ENCODE results near the gene FRAT2.
A peak's percentile ranks its signal among the peaks of the same experiment; 100 is the strongest.

Gene FRAT2

DNA sequence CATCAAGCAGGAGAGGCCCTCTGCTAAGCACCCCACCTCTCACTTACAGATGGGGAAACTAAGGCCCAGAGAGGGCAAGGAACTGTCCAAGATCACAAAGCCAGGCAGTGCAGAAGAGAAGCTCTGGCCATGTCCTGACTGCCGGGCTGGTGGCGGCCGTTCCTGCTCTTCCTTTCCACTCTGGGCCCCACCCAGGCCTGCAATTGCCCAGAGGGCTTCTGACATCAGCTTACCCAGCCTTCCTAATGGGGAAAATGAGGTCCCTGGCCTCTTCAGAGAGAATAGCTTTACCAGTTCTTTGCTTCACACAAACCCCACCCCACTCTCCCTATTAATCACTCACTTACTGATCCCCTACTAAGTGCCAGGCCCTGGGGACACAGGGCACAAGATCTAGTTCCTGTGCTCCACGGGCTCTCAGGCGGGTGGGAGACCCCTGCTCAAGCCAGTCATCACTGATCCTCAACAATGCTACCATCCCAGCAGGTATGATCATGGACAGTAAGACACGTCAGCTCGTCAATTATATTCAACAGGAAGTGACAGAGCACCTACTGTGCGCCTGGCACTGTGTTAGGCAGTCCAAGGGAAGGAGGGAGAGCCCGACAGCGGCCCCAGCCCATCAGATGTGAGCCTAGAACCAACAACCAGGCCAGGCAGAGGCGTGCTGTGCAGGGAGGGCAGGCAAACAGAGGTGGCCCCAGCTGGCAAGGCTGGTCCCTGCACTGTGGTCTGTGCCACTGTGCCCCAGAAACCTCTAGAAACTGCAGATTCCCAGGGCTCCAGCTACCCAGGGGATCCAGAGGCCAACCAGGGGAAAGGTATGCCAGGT is 26.4 kb upstream of the FRAT2 start:
- no peak overlapping the region for H3K4me3 ChIP-seq (ENCODE audit: low read depth, low read length)
- no peak for TF ChIP-seq POLR2A (IDR thresholded peaks at IDR 0.05; ENCODE audit: extremely low read depth, insufficient read length)
- TF ChIP-seq, protein P1, sequence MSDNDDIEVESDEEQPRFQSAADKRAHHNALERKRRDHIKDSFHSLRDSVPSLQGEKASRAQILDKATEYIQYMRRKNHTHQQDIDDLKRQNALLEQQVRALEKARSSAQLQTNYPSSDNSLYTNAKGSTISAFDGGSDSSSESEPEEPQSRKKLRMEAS (IDR thresholded peaks at IDR 0.05; ENCODE audit: low read depth, low read length): no peak
- no peak for TF ChIP-seq MYC (IDR thresholded peaks at IDR 0.05; ENCODE audit: low read depth, low read length)
- TF ChIP-seq, protein P2, sequence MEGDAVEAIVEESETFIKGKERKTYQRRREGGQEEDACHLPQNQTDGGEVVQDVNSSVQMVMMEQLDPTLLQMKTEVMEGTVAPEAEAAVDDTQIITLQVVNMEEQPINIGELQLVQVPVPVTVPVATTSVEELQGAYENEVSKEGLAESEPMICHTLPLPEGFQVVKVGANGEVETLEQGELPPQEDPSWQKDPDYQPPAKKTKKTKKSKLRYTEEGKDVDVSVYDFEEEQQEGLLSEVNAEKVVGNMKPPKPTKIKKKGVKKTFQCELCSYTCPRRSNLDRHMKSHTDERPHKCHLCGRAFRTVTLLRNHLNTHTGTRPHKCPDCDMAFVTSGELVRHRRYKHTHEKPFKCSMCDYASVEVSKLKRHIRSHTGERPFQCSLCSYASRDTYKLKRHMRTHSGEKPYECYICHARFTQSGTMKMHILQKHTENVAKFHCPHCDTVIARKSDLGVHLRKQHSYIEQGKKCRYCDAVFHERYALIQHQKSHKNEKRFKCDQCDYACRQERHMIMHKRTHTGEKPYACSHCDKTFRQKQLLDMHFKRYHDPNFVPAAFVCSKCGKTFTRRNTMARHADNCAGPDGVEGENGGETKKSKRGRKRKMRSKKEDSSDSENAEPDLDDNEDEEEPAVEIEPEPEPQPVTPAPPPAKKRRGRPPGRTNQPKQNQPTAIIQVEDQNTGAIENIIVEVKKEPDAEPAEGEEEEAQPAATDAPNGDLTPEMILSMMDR (IDR thresholded peaks at IDR 0.05; ENCODE audit: low read depth, low read length): no peak
- DNase-seq (ENCODE audit: low read depth): no peak

DNA sequence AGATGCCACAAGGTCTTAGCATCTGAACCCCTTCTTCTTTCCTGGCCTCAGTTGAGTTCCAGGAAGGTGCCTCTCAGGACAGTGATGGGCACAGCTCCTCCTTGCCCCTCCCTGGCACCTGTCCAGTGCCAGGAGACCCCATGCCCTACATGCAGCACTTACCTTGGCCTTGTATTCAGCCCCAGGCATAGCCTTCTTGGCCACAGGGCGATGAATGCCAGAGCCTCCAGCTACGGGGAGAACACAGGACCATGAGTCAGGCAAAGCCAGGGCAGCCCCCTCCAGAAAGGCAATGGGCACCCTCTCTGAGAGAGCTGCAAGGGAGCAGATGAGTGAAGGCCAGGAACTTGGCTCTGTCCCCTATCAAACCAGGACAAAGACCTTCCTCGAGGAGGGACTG is 24.3 kb upstream of the FRAT2 start:
- no peak overlapping the region for H3K4me3 ChIP-seq (ENCODE audit: low read depth, low read length)

GRCh38 chr10:97358349-97358748 is 23.8 kb upstream of the FRAT2 start:
- H3K4me3 ChIP-seq (ENCODE audit: low read depth, low read length): no peak overlapping the region
- TF ChIP-seq, protein P1 (IDR thresholded peaks at IDR 0.05; ENCODE audit: low read depth, low read length): no peak
- TF ChIP-seq POLR2A (IDR thresholded peaks at IDR 0.05; ENCODE audit: extremely low read depth, insufficient read length): no peak
- TF ChIP-seq, protein P2 (IDR thresholded peaks at IDR 0.05; ENCODE audit: low read depth, low read length): no peak
- TF ChIP-seq MYC (IDR thresholded peaks at IDR 0.05; ENCODE audit: low read depth, low read length): no peak
- DNase-seq (ENCODE audit: low read depth): no peak

More for the DNA sequence above, 24.3 kb upstream of the FRAT2 start:
- TF ChIP-seq, protein P2 (IDR thresholded peaks at IDR 0.05; ENCODE audit: low read depth, low read length): no peak
- TF ChIP-seq, protein P1 (IDR thresholded peaks at IDR 0.05; ENCODE audit: low read depth, low read length): no peak
- TF ChIP-seq POLR2A (IDR thresholded peaks at IDR 0.05; ENCODE audit: extremely low read depth, insufficient read length): no peak
- TF ChIP-seq MYC (IDR thresholded peaks at IDR 0.05; ENCODE audit: low read depth, low read length): no peak
- DNase-seq (ENCODE audit: low read depth): no peak

GRCh38 chr10:97356918-97357317 is 22.4 kb upstream of the FRAT2 start:
- H3K4me3 ChIP-seq (ENCODE audit: low read depth, low read length): no peak overlapping the region
- TF ChIP-seq POLR2A (IDR thresholded peaks at IDR 0.05; ENCODE audit: extremely low read depth, insufficient read length): no peak
- DNase-seq (ENCODE audit: low read depth): no peak

DNA sequence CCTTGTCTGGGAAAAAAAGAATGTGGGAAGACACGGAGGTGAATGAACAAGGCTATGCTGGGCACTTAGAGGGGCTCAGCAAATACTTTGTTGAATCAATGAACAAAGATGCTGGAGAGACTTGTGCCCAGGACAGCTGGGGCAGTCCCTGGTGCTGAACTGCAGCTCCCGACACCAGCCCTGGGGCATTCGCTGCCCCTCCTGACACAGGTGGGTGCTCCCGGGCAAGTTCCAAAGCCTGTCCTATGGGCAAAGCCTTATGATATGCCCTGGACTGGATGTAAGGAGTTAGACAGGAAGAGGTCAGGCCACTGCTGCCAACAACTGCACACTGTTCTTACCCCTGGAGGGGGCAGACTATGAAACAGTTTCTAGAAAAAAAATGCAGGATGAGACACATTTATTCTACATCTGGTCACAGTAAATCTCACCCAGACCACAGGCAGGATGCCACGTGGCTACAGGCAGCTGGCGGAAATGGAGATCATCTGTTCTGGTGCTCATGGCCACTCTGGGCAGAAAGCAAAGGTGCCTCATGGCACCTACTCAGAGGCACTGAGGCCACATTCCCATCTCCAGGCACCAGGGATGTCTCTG is 21.9 kb upstream of the FRAT2 start:
- no peak overlapping the region for H3K4me3 ChIP-seq (ENCODE audit: low read depth, low read length)
- no peak for DNase-seq (ENCODE audit: low read depth)
- no peak for TF ChIP-seq POLR2A (IDR thresholded peaks at IDR 0.05; ENCODE audit: extremely low read depth, insufficient read length)
- TF ChIP-seq, protein P1 (IDR thresholded peaks at IDR 0.05; ENCODE audit: low read depth, low read length): peak; percentile 58

DNA sequence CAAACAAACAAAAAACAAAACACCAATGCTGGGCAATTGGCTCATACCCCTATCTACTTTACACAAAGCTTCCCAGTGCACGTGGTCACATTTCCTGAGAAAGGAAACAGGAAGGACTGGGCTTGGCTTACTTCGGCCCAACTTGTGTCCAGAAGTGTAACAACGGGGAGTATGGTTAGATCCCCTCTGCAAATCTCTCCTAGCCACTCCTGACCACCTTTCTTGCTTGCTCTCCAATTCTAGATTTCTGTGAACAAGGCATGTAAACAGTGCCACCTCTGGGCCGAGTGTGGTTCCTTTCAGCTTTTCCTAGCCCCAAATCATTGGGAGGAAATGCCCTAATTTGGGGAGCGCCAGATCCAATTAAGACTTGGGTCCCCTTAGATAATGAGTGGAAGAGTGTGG is 21.0 kb upstream of the FRAT2 start:
- peak; percentile 26 for DNase-seq (ENCODE audit: low read depth)
- H3K4me3 ChIP-seq (ENCODE audit: low read depth, low read length): no peak overlapping the region
- TF ChIP-seq, protein P2 (IDR thresholded peaks at IDR 0.05; ENCODE audit: low read depth, low read length): no peak
- TF ChIP-seq, protein P1 (IDR thresholded peaks at IDR 0.05; ENCODE audit: low read depth, low read length): no peak
- TF ChIP-seq POLR2A (IDR thresholded peaks at IDR 0.05; ENCODE audit: extremely low read depth, insufficient read length) (no peak), MYC (IDR thresholded peaks at IDR 0.05; ENCODE audit: low read depth, low read length) (no peak)
